Ovary (tissue), 9 donors: ENCODE data around the gene BBS12. TPM values are rescaled to one million over a fixed set of nuclear protein-coding genes. Genes with fewer than 3 reads are reported as not detected.
A peak's percentile ranks its signal among the peaks of the same experiment; 100 is the strongest.

Experiments
- DNase-seq, 5 donors: peaks; one replicate each; pipeline ENCODE4 v3.0.0-alpha.2; 2019 to 2020
- H3K27ac ChIP-seq, 2 donors: fragments of 200-600 bp; one replicate each; pipeline versions ENCODE4 v1.5.1 to v1.8.0; 2019 to 2022
- H3K27me3 ChIP-seq: fragments of 200-600 bp; one replicate; pipeline ENCODE4 v1.8.0; 2022
- H3K36me3 ChIP-seq: fragments of 200-600 bp; sonication (generic); one replicate; pipeline ENCODE4 v1.5.1; 2019
- H3K4me1 ChIP-seq: one replicate; pipeline ENCODE4 v1.8.1; 2013; ENCODE audit warnings: mild to moderate bottlenecking, moderate library complexity; ENCODE audit not compliant: insufficient read depth
- H3K4me3 ChIP-seq: fragments of 200-600 bp; sonication (generic); one replicate; pipeline ENCODE4 v1.5.1; 2017
- H3K9me3 ChIP-seq, 2 donors: fragments of 200-600 bp in 1 of 2; sonication (generic) in 1 of 2; one replicate each; pipeline versions ENCODE4 v1.5.1 to v1.8.1; 2013 to 2019; ENCODE audit warnings: mild to moderate bottlenecking in 1 of 2, moderate library complexity in 1 of 2
- CTCF ChIP-seq, 3 donors: fragments of 450-650 bp in 2 of 3; fragments of 200-600 bp in 1 of 3; IDR thresholded peaks; one replicate each; pipeline versions ENCODE4 v1.5.1 to v1.8.0; 2016 to 2022; ENCODE audit warnings: antibody characterized with exemption in 3 of 3, mild to moderate bottlenecking in 1 of 3
- EP300 ChIP-seq: sonication (generic); formaldehyde crosslinking; IDR thresholded peaks from one replicate; pipeline ENCODE4 v1.6.1; 2017; ENCODE audit warnings: antibody characterized with exemption
- POLR2A ChIP-seq: fragments of 450-650 bp; IDR thresholded peaks from one replicate; pipeline ENCODE4 v1.6.1; 2017; ENCODE audit warnings: antibody characterized with exemption, mild to moderate bottlenecking, moderate library complexity
- WGBS, 3 donors: extraction: QIAGEN DNeasy Blood & Tissue Kit in 1 of 3; methylation state at CpG; one replicate each; pipeline versions ENCODE4 v1.1.5 to v1.1.7; 2013 to 2017; 5-methylcytosine and 5-hydroxymethylcytosine counted together
- intact Hi-C, 4 donors: fragments of 100-400 bp; cut with DNase I; formaldehyde crosslinking; loops; one replicate each; pipeline versions ENCODE4 v1.11.0 to v1.15.1; 2022 to 2023
- polyA plus RNA-seq, 2 donors: library from polyadenylated mRNA; stranded (reverse); fragments of 200-250 nt in 1 of 2; fragments of 350-450 nt in 1 of 2; fragmentation: Illumina TruSeq in 1 of 2; extraction: RNeasy Lipid Tissue Mini Kit (QIAGEN cat#74804) in 1 of 2; gene quantifications; one replicate each; pipeline ENCODE4 v1.2.3, GENCODE V29; 2013 to 2014
- total RNA-seq, 7 donors: library from RNA; depleted of rRNA in 2 of 7; stranded (reverse); fragments of >200 nt in 2 of 7; fragmentation: NEBNext Ultra II Directional in 3 of 7; extraction: Animal tissue kit (Norgen Biotek cat#: 25700) in 3 of 7; gene quantifications; one replicate each; pipeline versions ENCODE4 v1.1.0 to v1.2.4, GENCODE V29; 2016 to 2023
- donor health status: DM: no; HTN: no; CAD: no; lungs with moderate emphysema.
- donor health status: DM: no; HTN: no; CAD: no.
- donor health status: Bipolar disorder and iron deficiency.
- donor health status: DM: yes; HTN: yes; CAD: no.
- donor health status: DM: no; HTN: no; CAD: no.
- donor health status: DM: yes; HTN: yes; CAD: no.

Gene BBS12
- total and polyA plus RNA-seq, 9 donors, result 2.6 to 6.8 (median 3.8) TPM

- H3K27me3 ChIP-seq, result no peaks in the 10 kb centered on the region
- H3K36me3 ChIP-seq, result no peaks in the 10 kb centered on the region
- no peak overlapping the region for H3K27ac ChIP-seq
- H3K4me1 ChIP-seq, result peaks cover 2% of the 10 kb centered on the region
- 17 to 28% (median 23%) methylated on average over 5 of the region's 5 CpGs for WGBS, 3 donors
- intact Hi-C loops, result loop anchor here in 1 of 4 donors (10.0 kb wide), 1 partner anchor 110 kb away; no protein-coding TSS in a partner anchor
- H3K9me3 ChIP-seq, result no peaks in the 10 kb centered on the region
- TF ChIP-seq EP300 (no peak), CTCF (IDR thresholded peaks at IDR 0.05) (no peak), POLR2A (no peak)
- DNase-seq, result no peak
- no peak overlapping the region for H3K4me3 ChIP-seq
Measured at GRCh38 chr4:122715221-122715620, 17.3 kb upstream of the BBS12 start.

GRCh38 chr4:122716825-122717448, 15.6 kb upstream of the BBS12 start:
- Histone ChIP-seq H3K36me3 (no peaks in the 10 kb centered on the region), H3K4me1 (peaks cover 2% of the 10 kb centered on the region), H3K9me3 (no peaks in the 10 kb centered on the region), H3K27ac (no peak overlapping the region), H3K4me3 (no peak overlapping the region), H3K27me3 (no peaks in the 10 kb centered on the region)
- WGBS, 3 donors, result 37 to 46% (median 44%) methylated on average over 4 of the region's 4 CpGs
- peak in 4 of 5 donors; percentile 23 to 53 (median 47) for DNase-seq
- intact Hi-C loops, result loop anchor here in 1 of 4 donors (10.0 kb wide), 1 partner anchor 112 kb away; no protein-coding TSS in a partner anchor
- no peak for TF ChIP-seq CTCF (IDR thresholded peaks at IDR 0.05)
- TF ChIP-seq POLR2A, result no peak
- no peak for TF ChIP-seq EP300

GRCh38 chr4:122718281-122718680, 14.2 kb upstream of the BBS12 start:
- 77 to 85% (median 80%) methylated on average over 2 of the region's 2 CpGs for WGBS, 3 donors
- intact Hi-C loops, result loop anchor here in 1 of 4 donors (10.0 kb wide), 1 partner anchor 113 kb away; no protein-coding TSS in a partner anchor
- no peak for DNase-seq

GRCh38 chr4:122722256-122722655, 10.2 kb upstream of the BBS12 start:
- Histone ChIP-seq H3K9me3 (no peaks in the 10 kb centered on the region), H3K36me3 (no peaks in the 10 kb centered on the region), H3K27me3 (no peaks in the 10 kb centered on the region), H3K27ac (no peak overlapping the region), H3K4me1 (no peaks in the 10 kb centered on the region), H3K4me3 (no peak overlapping the region)
- intact Hi-C loops, result no loop called here
- DNase-seq, result no peak
- TF ChIP-seq CTCF (IDR thresholded peaks at IDR 0.05), result no peak
- no peak for TF ChIP-seq POLR2A
- TF ChIP-seq EP300, result no peak
- 91 to 96% (median 91%) methylated on average over 1 of the region's 1 CpG for WGBS, 3 donors

More at GRCh38 chr4:122718281-122718680, 14.2 kb upstream of the BBS12 start:
- H3K36me3 ChIP-seq, result no peaks in the 10 kb centered on the region
- peaks cover 2% of the 10 kb centered on the region for H3K4me1 ChIP-seq
- H3K27me3 ChIP-seq, result no peaks in the 10 kb centered on the region
- H3K4me3 ChIP-seq, result no peak overlapping the region
- no peaks in the 10 kb centered on the region for H3K9me3 ChIP-seq
- no peak for TF ChIP-seq EP300
- no peak for TF ChIP-seq CTCF (IDR thresholded peaks at IDR 0.05)
- TF ChIP-seq POLR2A, result no peak
- H3K27ac ChIP-seq, result no peak overlapping the region
